Measurements from ENCODE around the gene DEPDC7. TPM values are rescaled to one million over a fixed set of nuclear protein-coding genes. Genes with fewer than 3 reads are reported as not detected.

DEPDC7 gene
- total and polyA plus RNA-seq, 2 of the 4 experiments (the other 2 are of a cell fraction) = 7.4 to 9.7 TPM

- no peak overlapping the region for H2BK5ac ChIP-seq (ENCODE audit: low read depth, low read length, poor library complexity, severe bottlenecking)
- H3K36me3 ChIP-seq (ENCODE audit: control insufficient read depth, insufficient read depth, low read length) = no peaks in the 10 kb centered on the region
- no peak overlapping the region for H4K8ac ChIP-seq (ENCODE audit: low read depth in 2 of 2, low read length in 2 of 2)
- no peaks in the 10 kb centered on the region for H3K9me3 ChIP-seq (ENCODE audit: control insufficient read depth, insufficient read depth, low read length)
- H3K4me2 ChIP-seq (ENCODE audit: low read depth, low read length) = no peak overlapping the region
- no peak overlapping the region for H3K56ac ChIP-seq (ENCODE audit: extremely low read depth, insufficient read depth, low read length)
- H3K4me3 ChIP-seq (ENCODE audit: insufficient read depth, low read depth, low read length) = no peak overlapping the region
- intact Hi-C loops (cut with micrococcal nuclease) = no loop called here
- no peak overlapping the region for H4K91ac ChIP-seq (ENCODE audit: insufficient read depth, low read depth, low read length)
- DNase-seq = no peak
- no peaks in the 10 kb centered on the region for H3K27me3 ChIP-seq (ENCODE audit: control insufficient read depth, insufficient read depth, low read length)
- no peak overlapping the region for H2AFZ ChIP-seq (replicated peaks; ENCODE audit: low read length, poor library complexity)
- no peak overlapping the region for H2BK15ac ChIP-seq (ENCODE audit: low read depth, low read length)
- ATAC-seq (ENCODE audit: low read depth) = no peak
- no peaks in the 10 kb centered on the region for H4K20me1 ChIP-seq (ENCODE audit: insufficient read depth, low read length)
- dilution Hi-C loops (cut with HindIII; ENCODE audit: low sequenced_read_pairs, unreplicated experiment) = no loop called here
- peaks cover 11% of the 10 kb centered on the region for H3K9me1 ChIP-seq (ENCODE audit: insufficient read depth, low read length)
- no peak overlapping the region for H3K18ac ChIP-seq (ENCODE audit: low read depth, low read length)
- no peak overlapping the region for H3K23ac ChIP-seq (ENCODE audit: low read depth, low read length)
- WGBS, 2 experiments (ENCODE audit: extremely low coverage in 2 of 2, insufficient read length in 1 of 2) = no CpG with 5 or more reads among the region's 2 CpGs
- H2AK9ac ChIP-seq (replicated peaks; ENCODE audit: low read depth, low read length, poor library complexity) = no peak overlapping the region
- BruUV-seq (replicated peaks) = no TSS peak
- ChIA-PET POLR2A (ENCODE audit: unreplicated experiment) (no interaction called here), CTCF (interaction anchor here (0.6 kb wide), 1 partner anchor 59 kb away, joined by 3 read pairs; no protein-coding TSS in a partner anchor)
- no peak overlapping the region for H3K27ac ChIP-seq (ENCODE audit: insufficient read depth, low read length)
- H3K4ac ChIP-seq (ENCODE audit: low read depth, low read length) = no peak overlapping the region
- no peaks in the 10 kb centered on the region for H3K79me1 ChIP-seq (ENCODE audit: low read depth in 1 of 2, low read length in 2 of 2)
- no peak overlapping the region for H2AK5ac ChIP-seq (ENCODE audit: low read depth, low read length)
- no peak overlapping the region for H3K14ac ChIP-seq (replicated peaks; ENCODE audit: low read depth, low read length)
- no peak overlapping the region for H2BK20ac ChIP-seq (ENCODE audit: low read depth, low read length)
- H2BK120ac ChIP-seq (ENCODE audit: low read depth, low read length) = no peak overlapping the region
- in situ Hi-C loops (cut with MboI; ENCODE audit: low sequenced_read_pairs) = no loop called here
- no peak overlapping the region for H4K5ac ChIP-seq (ENCODE audit: low read depth, low read length)
- no peak for TF ChIP-seq POLR2A (IDR thresholded peaks at IDR 0.05; ENCODE audit: low read depth, low read length)
- TF ChIP-seq NFE2L2 (IDR thresholded peaks at IDR 0.05; ENCODE audit: low read depth, low read length) = no peak
- TF ChIP-seq CTCF (conservative IDR thresholded peaks at IDR 0.05; ENCODE audit: low read depth, low read length) = no peak
- no peak for TF ChIP-seq RFX5 (IDR thresholded peaks at IDR 0.05; ENCODE audit: low read depth, low read length)
- TF ChIP-seq BHLHE40 (IDR thresholded peaks at IDR 0.05; ENCODE audit: low read depth, low read length) = no peak
- TF ChIP-seq ELK1 (IDR thresholded peaks at IDR 0.05; ENCODE audit: borderline replicate concordance, low read depth, low read length) = no peak
- TF ChIP-seq MAZ (IDR thresholded peaks at IDR 0.05; ENCODE audit: borderline replicate concordance, low read depth, low read length) = no peak
- no peak for TF ChIP-seq MAFK (IDR thresholded peaks at IDR 0.05; ENCODE audit: low read depth, low read length)
- TF ChIP-seq SMC3 (IDR thresholded peaks at IDR 0.05; ENCODE audit: low read depth, low read length) = no peak
- no peak for TF ChIP-seq CEBPB (IDR thresholded peaks at IDR 0.05; ENCODE audit: low read depth, low read length)
- no peak for TF ChIP-seq CHD1 (IDR thresholded peaks at IDR 0.05; ENCODE audit: low read depth, low read length)
- no peak for TF ChIP-seq FOS (IDR thresholded peaks at IDR 0.05; ENCODE audit: low read depth, low read length)
- no peak overlapping the region for H3K9ac ChIP-seq (ENCODE audit: low read depth, low read length)
- peaks cover 12% of the 10 kb centered on the region for H3K4me1 ChIP-seq (ENCODE audit: control insufficient read depth, insufficient read depth, low read length)
These were observed 10.5 kb upstream of the DEPDC7 start for GRCh38 chr11:33005175-33005574.

All from IMR-90 (cell line).